NCI-H2107 (cell line): ENCODE data around the gene ATP11A.

ENCODE experiments used
- DNase-seq: peaks from one replicate; lab custom pipeline; 2025; lab: John Stamatoyannopoulos, UW

The ATP11A gene

GRCh38 chr13:112761701-112762689 lies 72.2 kb downstream of the ATP11A start:
- no peak for DNase-seq

DNA sequence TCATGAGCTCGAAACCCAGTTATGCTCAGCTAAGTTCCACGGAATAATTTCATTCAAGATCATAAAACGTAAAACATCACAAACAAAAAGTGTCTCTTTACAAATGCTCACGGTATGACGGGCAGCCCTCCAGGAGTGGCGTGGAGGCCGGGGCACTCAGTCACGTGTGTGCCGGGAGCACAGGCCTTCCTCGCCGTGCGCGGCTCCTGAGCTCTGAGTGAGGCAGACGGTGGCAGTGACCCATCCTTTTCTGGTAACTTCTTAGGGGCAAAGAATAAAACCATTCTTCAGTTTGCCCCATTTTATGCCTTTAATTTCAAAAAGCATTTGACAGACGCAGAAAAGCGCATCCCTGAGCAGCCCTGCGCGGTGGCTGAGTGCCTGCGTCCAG lies 72.8 kb downstream of the ATP11A start:
- DNase-seq = no peak

- no peak for DNase-seq
Observed at GRCh38 chr13:112764028-112764427, 74.2 kb downstream of the ATP11A start.

- no peak for DNase-seq
Observed at GRCh38 chr13:112764864-112765561, 75.2 kb downstream of the ATP11A start.

DNA sequence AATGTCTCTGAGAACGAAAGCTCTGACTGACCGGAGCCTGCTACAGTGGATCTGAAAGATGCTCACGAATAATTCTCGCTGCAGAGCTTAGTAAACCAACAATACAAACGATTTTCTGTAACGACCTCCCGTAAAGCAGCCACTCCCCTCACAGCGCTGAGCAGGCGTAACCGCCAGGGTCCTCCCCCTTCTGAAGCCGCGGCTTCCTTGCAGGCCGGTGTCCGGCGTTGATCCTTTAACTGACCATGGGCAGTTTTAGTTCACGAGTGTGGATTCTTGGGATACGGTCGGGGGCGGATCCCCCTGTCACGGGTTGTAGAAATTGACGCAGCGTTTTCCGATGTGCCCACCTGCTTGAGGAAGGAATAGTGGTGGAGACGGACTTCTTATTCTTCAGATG lies 75.9 kb downstream of the ATP11A start:
- no peak for DNase-seq

GRCh38 chr13:112766336-112766735 lies 76.5 kb downstream of the ATP11A start:
- DNase-seq = no peak

GRCh38 chr13:112767506-112768471 lies 78.0 kb downstream of the ATP11A start:
- DNase-seq = no peak

DNA sequence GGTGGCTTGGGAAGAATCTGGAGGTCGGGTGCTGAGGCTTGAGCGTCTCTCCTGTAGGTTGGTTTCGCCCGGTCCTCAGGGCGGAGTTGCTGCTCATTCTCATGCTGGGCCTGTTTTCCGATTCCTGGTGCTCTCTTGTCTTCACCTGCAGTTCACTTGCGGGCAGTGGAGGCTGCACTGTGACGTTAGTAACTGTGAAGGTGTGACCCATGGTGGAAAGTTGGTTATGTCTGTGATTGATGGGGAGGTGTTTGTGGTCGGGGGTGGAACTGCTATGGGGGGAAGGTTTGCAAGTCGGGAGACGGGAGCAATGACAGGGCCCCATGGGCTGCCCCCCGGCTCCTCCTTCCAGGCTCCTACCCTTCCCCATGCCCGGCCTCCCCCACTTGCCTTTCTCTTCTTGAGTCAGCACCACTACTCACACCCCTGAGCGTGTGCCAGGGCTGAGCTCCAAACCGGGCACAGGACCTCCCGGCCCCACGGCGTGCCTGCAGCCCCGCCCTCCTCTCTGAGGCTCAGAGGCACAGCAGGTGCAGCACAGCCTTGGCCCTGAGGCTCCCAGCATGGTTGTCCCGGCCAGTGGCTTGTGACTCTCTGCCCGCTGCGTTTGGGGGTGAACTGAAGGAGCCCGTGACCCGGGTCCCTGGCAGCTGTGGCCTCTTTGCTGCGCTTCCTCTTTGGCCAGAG lies 79.1 kb downstream of the ATP11A start:
- DNase-seq = no peak

- no peak for DNase-seq
Observed at GRCh38 chr13:112769615-112770014, 79.8 kb downstream of the ATP11A start.

- DNase-seq = no peak
Observed at GRCh38 chr13:112770504-112770903, 80.7 kb downstream of the ATP11A start.

DNA sequence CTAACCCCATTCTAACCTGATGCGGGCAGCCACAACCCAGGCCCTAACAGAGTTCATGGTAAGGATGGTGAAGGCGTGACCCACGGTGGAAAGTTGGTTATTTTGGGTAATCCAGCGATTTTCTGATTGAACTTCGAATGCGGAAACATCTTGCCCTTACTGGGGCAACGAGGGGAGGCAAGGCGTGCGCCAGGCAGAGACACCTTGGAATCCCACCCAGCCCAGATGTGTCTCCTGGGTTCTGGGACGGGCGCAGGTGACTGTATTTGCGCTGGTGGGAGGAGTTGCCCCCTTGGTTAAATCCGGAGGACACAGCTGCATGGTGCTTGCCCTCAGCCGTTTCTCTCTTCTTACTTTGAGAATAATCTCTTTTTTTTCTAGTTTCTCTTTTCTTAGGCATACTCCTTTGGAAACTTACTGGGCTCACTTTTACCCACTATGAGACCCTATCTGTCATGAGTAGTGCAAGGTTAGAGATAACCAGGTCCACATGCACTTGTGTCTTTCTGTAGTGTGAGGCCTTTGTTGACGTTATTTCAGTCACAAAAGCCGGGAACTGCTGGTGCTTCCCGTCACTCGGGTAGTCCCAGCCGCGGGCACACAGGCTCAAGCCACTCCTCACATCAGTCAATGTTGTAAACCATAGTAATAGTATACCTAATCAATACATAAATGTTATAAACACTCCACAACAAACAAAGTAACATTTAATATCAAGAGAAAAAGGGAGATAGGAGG lies 81.5 kb downstream of the ATP11A start:
- no peak for DNase-seq

GRCh38 chr13:112771877-112772538 lies 82.2 kb downstream of the ATP11A start:
- no peak for DNase-seq

GRCh38 chr13:112772539-112772909 lies 82.7 kb downstream of the ATP11A start:
- DNase-seq = no peak

DNA sequence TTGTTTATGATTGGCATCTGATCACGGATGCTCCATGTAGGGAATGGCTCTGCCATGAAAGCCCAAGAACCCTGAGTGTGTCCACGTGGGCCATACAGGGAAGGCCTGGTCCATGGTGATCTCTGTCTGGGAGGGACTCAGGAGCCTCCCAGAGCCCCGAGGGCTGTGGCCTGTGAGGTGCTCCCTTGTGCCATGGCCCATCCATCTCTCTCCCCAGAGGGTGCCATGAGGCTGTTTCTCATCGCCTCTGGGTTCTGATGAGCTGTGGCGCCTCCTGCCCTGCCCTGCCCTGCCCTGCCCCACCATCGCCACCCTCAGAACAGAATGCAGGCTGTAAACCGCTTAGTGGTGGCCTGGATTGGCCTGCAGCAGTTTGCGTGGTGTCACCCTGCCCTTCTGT lies 83.1 kb downstream of the ATP11A start:
- DNase-seq = no peak

GRCh38 chr13:112773601-112774447 lies 84.0 kb downstream of the ATP11A start:
- no peak for DNase-seq

DNA sequence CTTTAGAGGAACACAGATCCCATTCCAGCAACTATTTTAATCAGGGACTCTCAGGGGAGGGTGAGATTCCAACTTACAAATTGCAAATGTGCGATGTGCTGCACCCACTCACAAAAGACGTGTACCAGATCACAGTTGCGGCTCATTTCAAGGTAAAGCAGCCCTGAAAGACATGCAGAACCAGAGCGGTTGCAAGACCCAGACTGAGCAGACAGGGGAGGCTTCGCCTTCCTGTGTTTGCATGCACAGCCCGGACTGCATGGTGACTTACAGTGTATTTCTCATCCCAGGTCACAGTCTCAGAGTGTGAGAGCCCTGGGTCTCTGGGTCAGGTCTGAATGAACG lies 84.6 kb downstream of the ATP11A start:
- no peak for DNase-seq

DNA sequence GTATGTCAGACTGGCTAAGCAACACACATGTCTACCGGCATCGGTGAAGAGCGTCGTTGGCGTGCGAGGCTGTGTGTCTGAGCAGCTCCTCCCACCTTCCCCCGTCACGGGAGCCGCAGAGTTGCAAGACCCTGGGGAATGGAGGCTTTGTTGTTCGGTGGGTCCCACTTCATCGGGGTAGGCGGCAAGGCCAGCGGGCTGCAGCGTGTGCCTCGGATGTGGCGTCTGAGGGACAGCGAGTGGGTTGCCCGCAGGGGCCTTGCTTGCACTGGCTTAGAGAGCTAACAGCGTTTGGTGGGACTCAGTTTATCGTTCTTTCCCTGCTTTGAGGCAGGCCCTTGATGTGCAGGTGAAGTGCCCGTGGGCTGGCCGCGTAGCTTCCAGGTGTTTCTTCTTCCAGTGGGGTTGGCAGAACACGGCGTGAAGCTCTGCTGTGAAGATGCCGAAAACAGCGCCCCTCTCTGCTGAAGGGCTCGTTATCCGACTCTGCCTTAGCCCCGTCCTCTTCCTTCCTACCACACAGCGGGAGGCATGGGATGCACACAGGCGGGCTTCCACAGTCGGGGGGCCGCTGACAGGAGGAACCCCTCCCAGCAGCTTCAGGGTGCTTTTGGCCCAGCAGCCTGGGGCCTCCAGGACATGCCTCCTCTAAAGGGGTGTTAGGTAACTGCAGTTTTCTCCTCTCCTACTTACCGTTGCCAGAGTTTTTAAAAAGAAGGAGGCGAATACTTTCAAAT lies 85.2 kb downstream of the ATP11A start:
- DNase-seq = no peak

DNA sequence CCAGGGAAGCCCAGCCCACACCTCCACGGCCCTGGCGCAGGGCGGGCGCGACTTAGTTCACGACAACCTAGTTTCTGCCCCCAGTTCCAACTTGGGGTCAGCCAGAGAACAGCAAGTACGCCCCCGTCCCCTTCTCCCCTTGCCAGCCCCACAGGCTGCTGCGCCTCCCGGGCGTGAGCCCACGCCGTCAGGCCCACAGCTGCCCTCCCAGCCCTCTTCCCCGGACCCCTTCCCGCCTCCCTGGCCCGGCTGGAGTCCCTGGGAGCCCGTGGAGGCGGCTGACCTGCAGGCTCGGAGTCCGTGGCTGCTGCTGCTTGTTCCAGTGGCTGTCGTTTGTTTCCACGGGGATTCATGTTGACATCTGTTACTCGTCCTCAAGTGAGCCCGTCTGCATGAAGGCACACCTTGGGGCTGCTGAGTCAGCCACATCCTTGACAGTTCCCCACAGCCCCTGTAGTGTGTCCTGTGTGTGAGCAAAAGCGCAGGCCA lies 86.0 kb downstream of the ATP11A start:
- DNase-seq = no peak

GRCh38 chr13:112776354-112776753 lies 86.5 kb downstream of the ATP11A start:
- no peak for DNase-seq
